Uterus (tissue), 4 donors: ENCODE data around the gene LRP8. TPM values are rescaled to one million over a fixed set of nuclear protein-coding genes. Genes with fewer than 3 reads are reported as not detected.

ENCODE experiments used
- DNase-seq, 2 donors: peaks; one replicate each; pipeline ENCODE4 v3.0.0-alpha.2; 2019 to 2020
- H3K27ac ChIP-seq, 2 donors: fragments of 200-600 bp; sonication (generic); 1 replicate in 1 of 2; 2 replicates in 1 of 2; pipeline ENCODE4 v1.5.1; 2016 to 2018
- H3K27me3 ChIP-seq, 2 donors: fragments of 200-600 bp; sonication (generic); one replicate each; pipeline ENCODE4 v1.5.1; 2018 to 2019; ENCODE audit warnings: control low read depth in 1 of 2
- H3K36me3 ChIP-seq, 2 donors: fragments of 200-600 bp; sonication (generic); one replicate each; pipeline ENCODE4 v1.5.1; 2019; ENCODE audit warnings: control low read depth in 1 of 2
- H3K4me1 ChIP-seq, 2 donors: fragments of 200-600 bp; sonication (generic); one replicate each; pipeline ENCODE4 v1.5.1; 2018 to 2019; ENCODE audit warnings: control low read depth in 1 of 2
- H3K4me3 ChIP-seq, 2 donors: fragments of 200-600 bp; sonication (generic); 1 replicate in 1 of 2; 2 replicates in 1 of 2; pipeline ENCODE4 v1.5.1; 2018 to 2019; ENCODE audit warnings: mild to moderate bottlenecking in 1 of 2
- H3K9me3 ChIP-seq, 2 donors: fragments of 200-600 bp; sonication (generic); one replicate each; pipeline ENCODE4 v1.5.1; 2019; ENCODE audit warnings: control low read depth in 1 of 2
- CTCF ChIP-seq, 4 experiments: fragments of 200-600 bp in 2 of 4; fragments of 450-650 bp in 2 of 4; sonication (generic) in 2 of 4; IDR thresholded peaks; one replicate each; pipeline ENCODE4 v1.5.1; 2016 to 2019; ENCODE audit warnings: antibody characterized with exemption in 4 of 4, mild to moderate bottlenecking in 2 of 4, moderate library complexity in 1 of 4
- POLR2A ChIP-seq, 2 donors: fragments of 450-650 bp; IDR thresholded peaks; one replicate each; pipeline ENCODE4 v1.6.1; 2016; ENCODE audit warnings: antibody characterized with exemption in 2 of 2, mild to moderate bottlenecking in 1 of 2, moderate library complexity in 1 of 2
- intact Hi-C: fragments of 100-400 bp; cut with DNase I; formaldehyde crosslinking; loops from one replicate; pipeline ENCODE4 v1.15.1; 2023; ENCODE audit warnings: low total_unique reads
- total RNA-seq, 4 donors: library from RNA; depleted of rRNA in 3 of 4; stranded (reverse); fragments of >200 nt in 3 of 4; gene quantifications; one replicate each; pipeline versions ENCODE4 v1.1.0 to v1.2.4, GENCODE V29; 2014 to 2023
- donor health status: DM: yes; HTN: yes; CAD: no.

LRP8 gene
- total RNA-seq, 4 donors from 2014 or later, result 1.5 to 15.3 (median 8.5) TPM

- Histone ChIP-seq H3K4me1 (no peaks in the 10 kb centered on the region), H3K36me3 (no peaks in the 10 kb centered on the region), H3K27me3 (no peaks in the 10 kb centered on the region), H3K4me3 (no peak overlapping the region), H3K9me3 (no peaks in the 10 kb centered on the region), H3K27ac (no peak overlapping the region)
- TF ChIP-seq POLR2A (IDR thresholded peaks at IDR 0.05), result no peak
- no peak for TF ChIP-seq CTCF (IDR thresholded peaks at IDR 0.05)
- intact Hi-C loops, result no loop called here
- DNase-seq, result no peak
These were observed 39.0 kb downstream of the LRP8 start for GRCh38 chr1:53288790-53289429.

- no peak for DNase-seq
- H3K27me3 ChIP-seq, result no peaks in the 10 kb centered on the region
- H3K9me3 ChIP-seq, result no peaks in the 10 kb centered on the region
- TF ChIP-seq CTCF (IDR thresholded peaks at IDR 0.05) (no peak), POLR2A (IDR thresholded peaks at IDR 0.05) (no peak)
- no peaks in the 10 kb centered on the region for H3K36me3 ChIP-seq
- no peak overlapping the region for H3K4me3 ChIP-seq
- no peak overlapping the region for H3K27ac ChIP-seq
- intact Hi-C loops, result no loop called here
- H3K4me1 ChIP-seq, result no peaks in the 10 kb centered on the region
These were observed 39.7 kb downstream of the LRP8 start for GRCh38 chr1:53288002-53288789.

GRCh38 chr1:53286955-53287354 lies 40.9 kb downstream of the LRP8 start:
- intact Hi-C loops, result no loop called here
- no peak for DNase-seq
- H3K27me3 ChIP-seq, result no peaks in the 10 kb centered on the region
- H3K4me1 ChIP-seq, result no peaks in the 10 kb centered on the region
- no peaks in the 10 kb centered on the region for H3K9me3 ChIP-seq
- TF ChIP-seq POLR2A (IDR thresholded peaks at IDR 0.05) (no peak), CTCF (IDR thresholded peaks at IDR 0.05) (no peak)
- no peak overlapping the region for H3K4me3 ChIP-seq
- H3K36me3 ChIP-seq, result no peaks in the 10 kb centered on the region
- H3K27ac ChIP-seq, result no peak overlapping the region

GRCh38 chr1:53285969-53286760 lies 41.7 kb downstream of the LRP8 start:
- intact Hi-C loops, result no loop called here
- no peak overlapping the region for H3K4me3 ChIP-seq
- TF ChIP-seq POLR2A (IDR thresholded peaks at IDR 0.05), result no peak
- TF ChIP-seq CTCF (IDR thresholded peaks at IDR 0.05), result no peak

GRCh38 chr1:53285546-53285945 lies 42.3 kb downstream of the LRP8 start:
- Histone ChIP-seq H3K27me3 (no peaks in the 10 kb centered on the region), H3K27ac (no peak overlapping the region), H3K9me3 (no peaks in the 10 kb centered on the region), H3K4me3 (no peak overlapping the region), H3K36me3 (no peaks in the 10 kb centered on the region), H3K4me1 (no peaks in the 10 kb centered on the region)
- DNase-seq, result no peak
- TF ChIP-seq CTCF (IDR thresholded peaks at IDR 0.05) (no peak), POLR2A (IDR thresholded peaks at IDR 0.05) (no peak)
- intact Hi-C loops, result no loop called here

More at GRCh38 chr1:53285969-53286760, 41.7 kb downstream of the LRP8 start:
- no peaks in the 10 kb centered on the region for H3K4me1 ChIP-seq
- H3K27me3 ChIP-seq, result no peaks in the 10 kb centered on the region
- H3K36me3 ChIP-seq, result no peaks in the 10 kb centered on the region
- no peak overlapping the region for H3K27ac ChIP-seq
- no peaks in the 10 kb centered on the region for H3K9me3 ChIP-seq
- DNase-seq, result no peak
